Breast epithelium (tissue), 3 donors: ENCODE measurements around the gene IFIT1.
"Not testable (repeated sequence)": the region's sequence is repeated elsewhere in the genome, so short reads cannot be mapped to it uniquely, and the experiment has no call there.

ENCODE experiments used
- CTCF ChIP-seq, 3 donors: fragments of 450-650 bp; IDR thresholded peaks; one replicate each; pipeline ENCODE4 v1.5.1; 2016 to 2017; ENCODE audit warnings: antibody characterized with exemption in 3 of 3, mild to moderate bottlenecking in 3 of 3, moderate library complexity in 3 of 3
- POLR2A ChIP-seq: fragments of 450-650 bp; IDR thresholded peaks from one replicate; pipeline ENCODE4 v1.6.1; 2016; ENCODE audit warnings: antibody characterized with exemption, mild to moderate bottlenecking, moderate library complexity
- POLR2AphosphoS5 ChIP-seq, 3 donors: sonication (generic); formaldehyde crosslinking; IDR thresholded peaks; one replicate each; pipeline ENCODE4 v1.6.1; 2017; ENCODE audit warnings: antibody characterized with exemption in 3 of 3

DNA sequence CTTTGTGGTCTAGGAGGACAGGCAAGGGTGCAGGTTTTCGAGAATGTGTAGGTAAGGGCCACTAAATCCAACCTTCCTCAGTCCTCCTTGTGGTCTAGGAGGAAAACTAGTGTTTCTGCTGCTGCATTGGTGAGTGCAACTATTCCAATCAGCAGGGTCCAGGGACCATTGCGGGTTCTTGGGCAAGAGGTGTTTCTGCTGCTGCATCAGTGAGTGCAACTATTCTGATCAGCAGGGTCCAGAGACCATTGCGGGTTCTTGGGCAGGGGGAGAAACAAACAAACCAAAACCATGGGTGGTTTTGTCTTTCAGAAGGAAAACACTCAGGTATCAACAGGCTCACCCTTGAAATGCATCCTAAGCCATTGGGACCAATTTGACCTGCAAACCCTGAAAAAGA is 15.4 kb downstream of the IFIT1 start:
- TF ChIP-seq CTCF (IDR thresholded peaks at IDR 0.05); POLR2A; POLR2AphosphoS5 (IDR thresholded peaks at IDR 0.05): not testable (repeated sequence)
